ES-I3 (cell line): Measurements from ENCODE around the gene NFIA.

Experiments
- H3K36me3 ChIP-seq: 2 replicates; pipeline ENCODE4 v1.6.1; 2013; ENCODE audit warnings: mild to moderate bottlenecking, low read length, control low read depth, moderate library complexity; ENCODE audit not compliant: insufficient read depth
- H3K4me1 ChIP-seq: 2 replicates; pipeline ENCODE4 v1.6.1; 2013; ENCODE audit warnings: mild to moderate bottlenecking, control low read depth, low read length; ENCODE audit not compliant: insufficient read depth
- H3K9ac ChIP-seq: 2 replicates; pipeline ENCODE4 v1.6.1; 2013; ENCODE audit warnings: low read depth, mild to moderate bottlenecking, low read length, moderate library complexity
- H3K9me3 ChIP-seq: 2 replicates; pipeline ENCODE4 v1.6.1; 2013; ENCODE audit warnings: mild to moderate bottlenecking, low read length, moderate library complexity; ENCODE audit not compliant: control insufficient read depth, insufficient read depth

NFIA gene

GRCh38 chr1:61097722-61098121, 15.4 kb downstream of the NFIA start:
- Histone ChIP-seq H3K36me3 (no peaks in the 10 kb centered on the region), H3K9me3 (no peaks in the 10 kb centered on the region), H3K4me1 (no peaks in the 10 kb centered on the region), H3K9ac (no peak overlapping the region)

GRCh38 chr1:61098333-61098732, 16.0 kb downstream of the NFIA start:
- Histone ChIP-seq H3K9ac (no peak overlapping the region), H3K9me3 (no peaks in the 10 kb centered on the region), H3K36me3 (no peaks in the 10 kb centered on the region), H3K4me1 (no peaks in the 10 kb centered on the region)

- H3K4me1 ChIP-seq = no peaks in the 10 kb centered on the region
- no peaks in the 10 kb centered on the region for H3K36me3 ChIP-seq
- H3K9ac ChIP-seq = no peak overlapping the region
- H3K9me3 ChIP-seq = no peaks in the 10 kb centered on the region
Measured at GRCh38 chr1:61098906-61099437, 16.6 kb downstream of the NFIA start.

GRCh38 chr1:61100578-61100977, 18.2 kb downstream of the NFIA start:
- Histone ChIP-seq H3K9ac (no peak overlapping the region), H3K36me3 (no peaks in the 10 kb centered on the region), H3K9me3 (no peaks in the 10 kb centered on the region), H3K4me1 (no peaks in the 10 kb centered on the region)

GRCh38 chr1:61101536-61101935, 19.2 kb downstream of the NFIA start:
- Histone ChIP-seq H3K36me3 (no peaks in the 10 kb centered on the region), H3K9ac (no peak overlapping the region), H3K9me3 (no peaks in the 10 kb centered on the region), H3K4me1 (no peaks in the 10 kb centered on the region)

GRCh38 chr1:61102041-61102440, 19.7 kb downstream of the NFIA start:
- Histone ChIP-seq H3K36me3 (no peaks in the 10 kb centered on the region), H3K9me3 (no peaks in the 10 kb centered on the region), H3K4me1 (no peaks in the 10 kb centered on the region), H3K9ac (no peak overlapping the region)

GRCh38 chr1:61102621-61103020, 20.3 kb downstream of the NFIA start:
- Histone ChIP-seq H3K9me3 (no peaks in the 10 kb centered on the region), H3K4me1 (no peaks in the 10 kb centered on the region), H3K9ac (no peak overlapping the region), H3K36me3 (no peaks in the 10 kb centered on the region)

GRCh38 chr1:61104220-61104671, 21.9 kb downstream of the NFIA start:
- H3K9ac ChIP-seq = no peak overlapping the region
- no peaks in the 10 kb centered on the region for H3K9me3 ChIP-seq
- H3K4me1 ChIP-seq = no peaks in the 10 kb centered on the region
- no peaks in the 10 kb centered on the region for H3K36me3 ChIP-seq

- no peaks in the 10 kb centered on the region for H3K9me3 ChIP-seq
- H3K9ac ChIP-seq = no peak overlapping the region
- peaks cover 8% of the 10 kb centered on the region for H3K4me1 ChIP-seq
- no peaks in the 10 kb centered on the region for H3K36me3 ChIP-seq
Measured at GRCh38 chr1:61107638-61108037, 25.3 kb downstream of the NFIA start.

- Histone ChIP-seq H3K36me3 (no peaks in the 10 kb centered on the region), H3K4me1 (peaks cover 8% of the 10 kb centered on the region), H3K9me3 (no peaks in the 10 kb centered on the region), H3K9ac (no peak overlapping the region)
Measured at GRCh38 chr1:61109158-61109557, 26.8 kb downstream of the NFIA start.

GRCh38 chr1:61109910-61110309, 27.5 kb downstream of the NFIA start:
- H3K36me3 ChIP-seq = no peaks in the 10 kb centered on the region
- H3K9ac ChIP-seq = no peak overlapping the region
- peaks cover 8% of the 10 kb centered on the region for H3K4me1 ChIP-seq
- no peaks in the 10 kb centered on the region for H3K9me3 ChIP-seq

- Histone ChIP-seq H3K36me3 (no peaks in the 10 kb centered on the region), H3K9me3 (no peaks in the 10 kb centered on the region), H3K4me1 (peaks cover 8% of the 10 kb centered on the region), H3K9ac (no peak overlapping the region)
Measured at GRCh38 chr1:61110554-61110953, 28.2 kb downstream of the NFIA start.

- Histone ChIP-seq H3K36me3 (no peaks in the 10 kb centered on the region), H3K9ac (no peak overlapping the region), H3K4me1 (peaks cover 8% of the 10 kb centered on the region), H3K9me3 (no peaks in the 10 kb centered on the region)
Measured at GRCh38 chr1:61111084-61112004, 29.0 kb downstream of the NFIA start.

- H3K9me3 ChIP-seq = no peaks in the 10 kb centered on the region
- H3K9ac ChIP-seq = no peak overlapping the region
- peaks cover 8% of the 10 kb centered on the region for H3K4me1 ChIP-seq
- no peaks in the 10 kb centered on the region for H3K36me3 ChIP-seq
Measured at GRCh38 chr1:61114178-61114870, 32.0 kb downstream of the NFIA start.

GRCh38 chr1:61115436-61115835, 33.1 kb downstream of the NFIA start:
- Histone ChIP-seq H3K36me3 (no peaks in the 10 kb centered on the region), H3K9me3 (no peaks in the 10 kb centered on the region), H3K4me1 (peaks cover 8% of the 10 kb centered on the region), H3K9ac (no peak overlapping the region)
